A549 (cell line): Measurements from ENCODE around the gene EEIG1.

Experiments used
- CEBPB ChIP-seq, 2 experiments: fragments of >200 bp in 1 of 2; sonication (Bioruptor Twin) in 1 of 2; formaldehyde crosslinking in 1 of 2; IDR thresholded peaks; 2 replicates each; pipeline ENCODE4 v1.6.1; 2012 to 2016
- POLR2A ChIP-seq: IDR thresholded peaks from 2 replicates; pipeline ENCODE4 v1.6.1; 2012; ENCODE audit warnings: mild to moderate bottlenecking, low read length

GRCh38 chr9:127977884-127978647 is 2.7 kb downstream of the EEIG1 start:
- TF ChIP-seq CEBPB (IDR thresholded peaks at IDR 0.05): no peak
- no peak for TF ChIP-seq POLR2A
